OCI-LY3 (cell line): ENCODE results near the gene TANGO6.

ENCODE experiments used
- CTCF ChIP-seq: fragments of 200-600, 300-600 bp; sonication (generic); IDR thresholded peaks from 2 replicates; pipeline ENCODE4 v1.5.1; 2014; ENCODE audit warnings: antibody characterized with exemption, low read length, low read depth
- EZH2phosphoT487 ChIP-seq: fragments of 200-600 bp; shearing (Covaris generic); IDR thresholded peaks from 2 replicates; pipeline ENCODE4 v1.6.1; 2018; ENCODE audit warnings: antibody characterized with exemption, mixed run types, low read depth

GRCh38 chr16:69057400-69058378 lies 214.4 kb downstream of the TANGO6 start:
- TF ChIP-seq CTCF (no peak), EZH2phosphoT487 (no peak)
